COLO668 (cell line): ENCODE measurements around the gene MMS19.

ENCODE experiments used
- DNase-seq: peaks from one replicate; lab custom pipeline; 2025; ENCODE audit not compliant: unreplicated experiment; lab: John Stamatoyannopoulos, UW

The MMS19 gene

GRCh38 chr10:97465982-97466381, 32.2 kb downstream of the MMS19 start:
- no peak for DNase-seq

- no peak for DNase-seq
Observed at GRCh38 chr10:97464226-97464625, 34.0 kb downstream of the MMS19 start.

- DNase-seq = peak; percentile 31
Observed at GRCh38 chr10:97463363-97464132, 34.7 kb downstream of the MMS19 start.

GRCh38 chr10:97462309-97462708, 35.9 kb downstream of the MMS19 start:
- no peak for DNase-seq

DNA sequence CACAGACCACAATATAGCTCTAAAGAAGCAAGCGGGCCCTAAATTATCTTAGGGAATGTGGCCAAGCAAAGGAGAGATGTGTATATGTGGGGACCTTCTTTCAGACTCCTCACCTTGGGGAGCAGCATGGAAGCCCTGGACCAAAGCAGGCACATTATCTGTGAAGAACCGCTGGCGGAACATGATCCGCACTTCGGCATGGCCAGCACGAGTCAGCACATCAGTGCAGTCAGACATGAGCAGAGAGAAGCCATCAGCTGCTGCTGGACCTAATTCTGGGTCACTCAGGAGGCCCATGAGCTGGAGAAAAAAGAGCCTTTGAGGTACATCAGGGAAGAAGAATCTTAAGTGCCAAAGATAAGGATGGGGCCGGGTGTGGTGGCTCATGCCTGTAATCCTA, 38.3 kb downstream of the MMS19 start:
- DNase-seq = no peak

DNA sequence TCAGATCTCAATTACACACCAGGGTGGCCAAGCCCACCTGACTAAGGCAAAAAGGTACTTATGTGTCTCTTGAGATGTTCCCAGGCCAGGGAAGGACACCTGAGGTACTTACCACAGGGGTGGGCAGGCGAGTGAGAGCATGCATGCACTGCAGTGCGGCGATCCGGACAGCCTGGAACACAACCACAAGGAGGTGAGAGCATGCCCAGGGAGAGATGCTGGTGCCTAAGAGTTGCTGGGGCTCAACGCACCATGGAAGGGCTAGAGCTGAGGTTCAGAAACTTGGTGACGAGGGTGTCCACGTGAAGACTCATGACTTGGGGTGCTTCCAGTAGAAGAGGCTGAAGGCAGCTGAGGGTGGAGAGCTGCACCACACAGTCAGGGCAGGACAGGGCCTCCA, 39.1 kb downstream of the MMS19 start:
- DNase-seq = no peak

DNA sequence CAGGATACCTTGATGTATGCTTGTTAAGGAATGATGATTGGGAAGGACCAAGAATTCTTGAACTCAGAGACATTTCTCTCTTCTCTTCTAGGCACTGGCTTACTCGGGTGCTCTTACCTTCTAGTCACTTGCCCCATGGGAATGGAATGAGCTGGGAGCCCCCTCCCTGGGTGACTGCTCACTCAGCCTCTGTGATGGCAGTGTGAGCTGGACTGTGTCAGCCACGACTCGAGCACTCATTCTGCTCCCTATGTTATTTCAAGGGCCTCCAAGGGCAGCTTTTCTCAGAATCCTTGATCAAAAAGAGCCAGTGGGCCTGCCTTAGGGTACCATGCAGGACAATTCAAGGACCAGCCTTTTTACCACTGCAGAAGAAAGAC, 41.5 kb downstream of the MMS19 start:
- no peak for DNase-seq

- no peak for DNase-seq
Observed at GRCh38 chr10:97456034-97456685, 42.1 kb downstream of the MMS19 start.

- no peak for DNase-seq
Observed at GRCh38 chr10:97454330-97455036, 43.7 kb downstream of the MMS19 start.

DNA sequence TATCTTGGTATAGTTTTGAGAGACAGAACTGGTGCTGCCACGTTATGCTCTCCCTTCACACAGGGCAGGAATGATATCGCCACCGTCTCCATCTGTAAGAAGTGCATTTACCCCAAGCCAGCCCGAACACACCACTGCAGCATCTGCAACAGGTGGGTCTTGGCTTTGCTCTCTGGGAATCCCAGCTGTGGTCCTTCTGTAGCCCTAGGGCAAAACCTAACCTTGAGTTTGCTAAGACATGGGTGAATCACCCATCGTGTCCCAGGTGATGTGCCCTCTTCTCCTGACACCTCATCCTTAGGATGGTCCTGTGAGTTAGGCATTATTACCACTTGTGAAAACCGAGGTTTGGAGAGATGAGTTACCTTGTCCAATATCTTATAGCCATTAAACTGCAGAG, 45.9 kb downstream of the MMS19 start:
- no peak for DNase-seq

DNA sequence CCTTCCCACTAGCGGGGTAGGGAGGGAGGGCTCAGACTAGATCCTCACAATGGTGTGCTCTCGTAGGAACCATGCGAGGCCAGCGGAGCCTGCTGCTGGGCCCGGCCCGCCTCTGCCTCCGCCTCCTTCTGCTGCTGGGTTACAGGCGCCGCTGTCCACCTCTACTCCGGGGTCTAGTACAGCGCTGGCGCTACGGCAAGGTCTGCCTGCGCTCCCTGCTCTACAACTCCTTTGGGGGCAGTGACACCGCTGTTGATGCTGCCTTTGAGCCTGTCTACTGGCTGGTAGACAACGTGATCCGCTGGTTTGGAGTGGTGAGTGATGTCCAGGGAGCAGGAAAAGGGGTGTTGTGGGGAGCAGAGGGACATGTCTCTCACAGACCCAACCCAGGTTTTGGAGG, 46.6 kb downstream of the MMS19 start:
- DNase-seq = no peak

DNA sequence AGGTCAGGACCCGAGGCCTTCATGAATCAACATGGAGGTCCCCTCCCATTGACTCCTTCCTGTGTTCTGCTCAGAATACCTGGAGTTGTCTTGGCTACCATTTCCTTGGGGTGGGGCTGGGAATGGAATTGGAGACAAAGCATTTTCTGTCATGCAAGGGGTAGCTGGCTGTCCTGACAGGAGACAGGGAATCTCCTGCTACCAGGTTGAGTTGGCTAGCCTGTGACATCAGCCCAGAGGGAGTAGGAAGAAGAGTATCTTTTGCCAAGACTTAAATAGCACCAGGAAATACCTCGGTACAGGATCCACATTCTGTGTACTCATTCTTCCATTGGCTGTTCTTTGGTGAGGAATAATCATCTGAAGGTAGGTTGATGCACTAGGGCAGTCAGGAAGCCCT, 47.4 kb downstream of the MMS19 start:
- DNase-seq = no peak

GRCh38 chr10:97445722-97446639, 52.2 kb downstream of the MMS19 start, which contains the start of the genes EXOSC1 and ZDHHC16:
TSS of gene EXOSC1 (minus strand) at chr10:97446006. CDS start at chr10:97445985, 21 bp downstream.
TSS of gene ZDHHC16 (plus strand) at chr10:97446175. CDS start at chr10:97451676, 5,501 bp downstream.
- peak; percentile 81 for DNase-seq

GRCh38 chr10:97445357-97445721, 52.9 kb downstream of the MMS19 start:
- DNase-seq = no peak

- DNase-seq = no peak
Observed at GRCh38 chr10:97444212-97444611, 54.0 kb downstream of the MMS19 start.

DNA sequence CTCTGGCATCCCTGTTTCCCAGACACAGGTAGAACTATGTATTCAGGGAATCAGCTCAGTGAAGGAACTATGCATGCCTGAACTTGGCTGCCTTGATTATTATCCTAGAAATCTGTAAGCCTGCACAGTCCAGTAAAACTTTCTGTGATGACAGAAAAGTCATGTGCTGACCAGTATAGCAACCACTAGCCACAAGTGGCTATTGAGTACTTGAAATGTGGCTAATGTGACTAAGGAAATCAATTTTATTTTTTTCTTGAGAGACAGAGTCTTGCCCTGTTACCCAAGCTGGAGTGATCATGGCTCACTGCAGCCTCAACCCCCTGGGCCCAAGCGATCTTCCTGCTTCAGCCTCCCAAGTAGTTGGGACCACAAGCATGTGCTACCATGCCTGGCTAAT, 55.9 kb downstream of the MMS19 start:
- DNase-seq = no peak

DNA sequence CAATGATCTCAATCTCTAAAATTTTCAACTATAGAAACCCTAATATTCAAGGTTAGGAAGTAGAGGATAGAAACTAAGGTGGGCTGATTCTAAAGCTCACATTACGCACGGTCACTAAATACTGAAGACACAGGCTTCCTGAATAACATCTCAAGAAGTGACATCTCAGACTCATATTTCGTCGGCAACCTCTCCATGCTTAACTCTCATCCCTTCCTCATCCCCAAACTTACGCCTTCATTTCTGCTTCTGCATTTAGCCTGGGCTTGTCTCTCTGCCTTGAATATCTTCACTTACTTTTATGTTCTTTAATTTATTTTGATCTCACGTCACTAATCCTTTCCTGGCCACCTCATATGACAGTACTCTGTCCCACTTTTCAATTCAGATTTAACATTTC, 63.0 kb downstream of the MMS19 start:
- no peak for DNase-seq

DNA sequence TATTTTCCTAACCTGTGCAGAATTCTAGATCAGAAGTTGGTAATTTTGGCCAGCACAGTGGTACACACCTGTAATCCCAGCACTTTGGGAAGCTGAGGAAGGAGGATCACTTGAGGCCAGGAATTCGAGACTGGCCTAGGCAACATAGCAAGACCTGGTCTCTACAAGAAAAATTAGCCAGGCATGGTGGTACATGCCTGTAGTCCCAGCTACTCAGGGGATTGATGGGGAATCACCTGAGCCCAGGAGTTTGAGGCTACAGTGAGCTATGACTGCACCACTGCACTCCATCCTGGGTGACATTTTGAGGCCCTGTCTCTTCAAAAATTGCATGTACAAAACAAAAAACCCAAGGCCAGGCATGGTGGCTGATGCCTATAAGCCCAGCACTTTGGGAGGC, 63.7 kb downstream of the MMS19 start:
- DNase-seq = no peak

DNA sequence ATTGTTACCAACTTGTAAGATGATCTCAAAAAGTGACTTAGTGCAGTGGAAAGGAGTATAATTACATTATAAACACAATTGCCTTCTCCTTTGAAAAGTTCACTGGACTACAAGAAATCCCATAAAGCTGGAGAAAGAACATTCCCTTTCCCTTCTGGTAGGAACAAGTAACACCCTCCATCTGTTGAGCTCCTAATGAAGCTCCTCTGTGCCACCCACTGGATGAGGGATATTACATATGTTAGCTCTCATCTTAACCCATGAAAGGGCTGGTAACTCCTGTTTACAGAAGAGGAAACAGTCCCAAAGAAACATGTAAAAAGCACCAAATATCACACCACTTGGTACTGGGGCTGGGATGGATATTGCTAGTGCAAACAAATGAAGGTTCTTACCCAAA, 64.2 kb downstream of the MMS19 start:
- no peak for DNase-seq

DNA sequence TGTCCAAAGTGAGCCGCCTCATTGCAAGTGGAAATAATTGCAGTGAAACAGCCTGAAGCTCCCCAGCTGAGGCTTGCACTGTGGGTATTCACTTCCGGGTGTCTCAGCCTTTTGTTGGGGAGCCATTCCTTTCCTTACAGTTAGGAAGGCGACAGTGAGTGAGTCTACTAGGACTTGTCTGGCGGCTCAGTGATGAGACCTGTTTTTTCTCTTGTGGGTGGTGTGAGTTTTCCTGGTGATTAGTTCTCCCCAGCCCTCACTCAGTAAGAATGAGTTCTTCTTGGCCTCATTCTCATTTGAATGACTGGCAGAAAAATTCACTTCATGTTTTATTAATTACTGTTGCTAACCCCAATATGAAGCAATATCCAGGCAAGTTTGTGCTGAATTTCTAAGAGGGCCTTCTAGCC, 69.6 kb downstream of the MMS19 start:
- DNase-seq = no peak

DNA sequence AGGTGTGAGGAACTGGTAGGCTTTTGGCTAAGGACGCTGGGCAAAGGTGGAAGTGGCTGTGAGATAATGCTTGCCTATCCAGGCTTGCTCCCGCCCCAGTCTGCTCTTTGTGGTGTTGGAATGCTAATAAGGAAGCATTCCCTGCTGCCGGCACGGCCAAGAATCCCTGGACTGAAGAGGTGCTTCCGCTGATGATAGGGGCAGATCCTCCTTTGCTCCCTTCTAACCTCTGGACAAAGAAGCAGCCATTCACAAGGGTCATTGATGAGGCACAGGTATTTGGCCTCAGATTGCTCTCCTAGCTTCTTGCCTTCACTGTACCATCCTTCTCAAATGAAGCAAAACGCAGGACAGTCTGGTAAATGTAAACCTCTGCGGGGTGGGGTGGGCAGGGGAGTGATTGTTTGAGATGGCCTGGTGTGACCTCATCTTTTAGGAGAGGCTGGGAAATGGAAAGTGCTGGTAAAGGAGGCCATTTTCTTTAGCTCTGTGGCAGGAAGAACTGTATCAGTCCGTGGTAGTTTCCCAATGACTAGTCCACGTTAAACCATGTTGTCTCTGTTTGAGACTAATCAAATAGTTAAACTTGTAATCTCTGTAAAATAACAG, 70.5 kb downstream of the MMS19 start:
- DNase-seq = peak; percentile 16
